Testis (tissue), 2 donors: ENCODE data around the gene HOXD13.

Experiments used
- POLR2A ChIP-seq: fragments of 450-650 bp; IDR thresholded peaks from one replicate; pipeline ENCODE4 v1.6.1; 2017; ENCODE audit warnings: antibody characterized with exemption, mild to moderate bottlenecking, moderate library complexity
- TF ChIP-seq, protein P1 (sequence below), 3 experiments: fragments of 450-650 bp in 2 of 3; fragments of 200-600 bp in 1 of 3; sonication (generic) in 1 of 3; IDR thresholded peaks; one replicate each; pipeline ENCODE4 v1.5.1; 2016 to 2019; ENCODE audit warnings: antibody characterized with exemption in 3 of 3, mild to moderate bottlenecking in 2 of 3, moderate library complexity in 1 of 3

GRCh38 chr2:176130957-176131847 is 38.7 kb downstream of the HOXD13 start:
- TF ChIP-seq, protein P1, sequence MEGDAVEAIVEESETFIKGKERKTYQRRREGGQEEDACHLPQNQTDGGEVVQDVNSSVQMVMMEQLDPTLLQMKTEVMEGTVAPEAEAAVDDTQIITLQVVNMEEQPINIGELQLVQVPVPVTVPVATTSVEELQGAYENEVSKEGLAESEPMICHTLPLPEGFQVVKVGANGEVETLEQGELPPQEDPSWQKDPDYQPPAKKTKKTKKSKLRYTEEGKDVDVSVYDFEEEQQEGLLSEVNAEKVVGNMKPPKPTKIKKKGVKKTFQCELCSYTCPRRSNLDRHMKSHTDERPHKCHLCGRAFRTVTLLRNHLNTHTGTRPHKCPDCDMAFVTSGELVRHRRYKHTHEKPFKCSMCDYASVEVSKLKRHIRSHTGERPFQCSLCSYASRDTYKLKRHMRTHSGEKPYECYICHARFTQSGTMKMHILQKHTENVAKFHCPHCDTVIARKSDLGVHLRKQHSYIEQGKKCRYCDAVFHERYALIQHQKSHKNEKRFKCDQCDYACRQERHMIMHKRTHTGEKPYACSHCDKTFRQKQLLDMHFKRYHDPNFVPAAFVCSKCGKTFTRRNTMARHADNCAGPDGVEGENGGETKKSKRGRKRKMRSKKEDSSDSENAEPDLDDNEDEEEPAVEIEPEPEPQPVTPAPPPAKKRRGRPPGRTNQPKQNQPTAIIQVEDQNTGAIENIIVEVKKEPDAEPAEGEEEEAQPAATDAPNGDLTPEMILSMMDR (IDR thresholded peaks at IDR 0.05): no peak
- no peak for TF ChIP-seq POLR2A
